ENCODE measurements around the gene HLF.

HLF gene

GRCh38 chr17:55275894-55276804 is 11.4 kb downstream of the HLF start:
- DNase-seq: no peak

- DNase-seq: no peak
Measured at GRCh38 chr17:55278173-55278961, 13.6 kb downstream of the HLF start.

- no peak for DNase-seq
Measured at GRCh38 chr17:55279203-55279602, 14.4 kb downstream of the HLF start.

GRCh38 chr17:55279788-55280187 is 15.0 kb downstream of the HLF start:
- DNase-seq: no peak

- DNase-seq: no peak
Measured at GRCh38 chr17:55280212-55280611, 15.5 kb downstream of the HLF start.

GRCh38 chr17:55281649-55282378 is 17.1 kb downstream of the HLF start:
- no peak for DNase-seq

GRCh38 chr17:55282379-55282702 is 17.6 kb downstream of the HLF start:
- no peak for DNase-seq

- no peak for DNase-seq
Measured at GRCh38 chr17:55282741-55283140, 18.0 kb downstream of the HLF start.

GRCh38 chr17:55283256-55283965 is 18.7 kb downstream of the HLF start:
- no peak for DNase-seq

- DNase-seq: no peak
Measured at GRCh38 chr17:55284001-55284884, 19.5 kb downstream of the HLF start.

GRCh38 chr17:55284944-55285339 is 20.2 kb downstream of the HLF start:
- DNase-seq: no peak

- no peak for DNase-seq
Measured at GRCh38 chr17:55285340-55286301, 20.9 kb downstream of the HLF start.

- DNase-seq: no peak
Measured at GRCh38 chr17:55286681-55287589, 22.2 kb downstream of the HLF start.

GRCh38 chr17:55288356-55289105 is 23.8 kb downstream of the HLF start:
- DNase-seq: no peak

- no peak for DNase-seq
Measured at GRCh38 chr17:55289106-55289446, 24.3 kb downstream of the HLF start.

GRCh38 chr17:55289978-55290377 is 25.2 kb downstream of the HLF start:
- no peak for DNase-seq

- no peak for DNase-seq
Measured at GRCh38 chr17:55290492-55291113, 25.8 kb downstream of the HLF start.

GRCh38 chr17:55291114-55291507 is 26.4 kb downstream of the HLF start:
- DNase-seq: no peak

Measured in CD4-positive, alpha-beta T cell treated with Interleukin-6 for 4 hours (primary cell).